SK-N-SH treated with all-trans-retinoic acid at 6 μM for 48 hours (cell line): ENCODE measurements around the gene PARP6.

Experiments used
- ARNTL ChIP-seq: fragments of 450-650 bp; formaldehyde crosslinking; IDR thresholded peaks from 2 replicates; pipeline ENCODE4 v1.5.0; 2020; ENCODE audit warnings: low read depth, mild to moderate bottlenecking, moderate library complexity, borderline replicate concordance
- BACH2 ChIP-seq: fragments of 250-450 bp; sonication (Bioruptor Pico); IDR thresholded peaks from 2 replicates; pipeline ENCODE4 v1.9.0; 2021; ENCODE audit warnings: mild to moderate bottlenecking, borderline replicate concordance
- ESRRG ChIP-seq: fragments of 250-450 bp; sonication (Bioruptor Pico); IDR thresholded peaks from 2 replicates; pipeline ENCODE4 v1.6.1; 2021; ENCODE audit warnings: mild to moderate bottlenecking
- GLIS3 ChIP-seq: fragments of 250-450 bp; sonication (Bioruptor Pico); IDR thresholded peaks from 2 replicates; pipeline ENCODE4 v1.5.0; 2020; ENCODE audit warnings: mild to moderate bottlenecking, moderate library complexity
- PPARA ChIP-seq: fragments of 250-450 bp; sonication (Bioruptor Pico); IDR thresholded peaks from 2 replicates; pipeline ENCODE4 v1.5.0; 2020; ENCODE audit warnings: mild to moderate bottlenecking, borderline replicate concordance
- RARB ChIP-seq: fragments of 250-450 bp; sonication (Bioruptor Pico); IDR thresholded peaks from 2 replicates; pipeline ENCODE4 v1.8.0; 2021; ENCODE audit warnings: mild to moderate bottlenecking, moderate library complexity
- TOX ChIP-seq: fragments of 250-450 bp; sonication (Bioruptor Pico); IDR thresholded peaks from 2 replicates; pipeline ENCODE4 v1.8.0; 2021; ENCODE audit warnings: mild to moderate bottlenecking, moderate library complexity, borderline replicate concordance
- ZC3H10 ChIP-seq: fragments of 250-450 bp; sonication (Bioruptor Pico); IDR thresholded peaks from 2 replicates; pipeline ENCODE4 v1.5.1; 2021; ENCODE audit warnings: mild to moderate bottlenecking, moderate library complexity
- ZFP3 ChIP-seq: fragments of 250-450 bp; sonication (Bioruptor Pico); IDR thresholded peaks from 2 replicates; pipeline ENCODE4 v1.5.0; 2020; ENCODE audit warnings: mild to moderate bottlenecking, moderate library complexity
- ZNF8 ChIP-seq: fragments of 450-650 bp; formaldehyde crosslinking; IDR thresholded peaks from 2 replicates; pipeline ENCODE4 v1.5.0; 2020; ENCODE audit warnings: mild to moderate bottlenecking, moderate library complexity
- TF ChIP-seq, protein P1 (sequence below): fragments of 250-450 bp; sonication (Bioruptor Pico); IDR thresholded peaks from 2 replicates; pipeline ENCODE4 v1.5.1; 2020; ENCODE audit warnings: low read depth, mild to moderate bottlenecking, moderate library complexity
- TF ChIP-seq, protein P2 (sequence below): fragments of 250-450 bp; sonication (Bioruptor Pico); IDR thresholded peaks from 2 replicates; pipeline ENCODE4 v1.8.0; 2020; ENCODE audit warnings: mild to moderate bottlenecking, moderate library complexity, borderline replicate concordance

DNA sequence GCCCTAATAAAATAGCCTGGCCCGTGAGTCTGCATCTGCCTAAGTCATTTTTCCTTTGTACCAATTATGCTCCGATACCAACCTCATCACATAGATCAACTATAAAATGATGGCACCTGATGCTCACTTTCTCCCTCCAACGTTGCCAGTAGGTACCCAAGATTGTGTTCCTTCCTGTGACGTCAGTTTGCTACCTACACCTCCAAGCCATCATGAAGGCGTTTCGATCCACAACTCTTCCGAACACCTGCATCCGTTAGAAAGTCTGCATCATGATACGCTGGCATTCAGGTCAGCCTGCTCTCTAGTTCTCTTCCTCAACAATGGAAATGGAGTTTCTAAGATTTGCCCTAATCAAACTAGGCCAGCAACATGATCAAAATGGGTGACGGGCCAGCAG is 49.1 kb downstream of the PARP6 start:
- TF ChIP-seq GLIS3 (CRISPR knock-in tag) (no peak), ZFP3 (CRISPR knock-in tag) (no peak), ZNF8 (CRISPR knock-in tag) (no peak), ARNTL (no peak), BACH2 (CRISPR knock-in tag) (no peak), ESRRG (no peak), RARB (CRISPR knock-in tag) (no peak), ZC3H10 (no peak), TOX (no peak), PPARA (CRISPR knock-in tag) (no peak)
- TF ChIP-seq, protein P1, sequence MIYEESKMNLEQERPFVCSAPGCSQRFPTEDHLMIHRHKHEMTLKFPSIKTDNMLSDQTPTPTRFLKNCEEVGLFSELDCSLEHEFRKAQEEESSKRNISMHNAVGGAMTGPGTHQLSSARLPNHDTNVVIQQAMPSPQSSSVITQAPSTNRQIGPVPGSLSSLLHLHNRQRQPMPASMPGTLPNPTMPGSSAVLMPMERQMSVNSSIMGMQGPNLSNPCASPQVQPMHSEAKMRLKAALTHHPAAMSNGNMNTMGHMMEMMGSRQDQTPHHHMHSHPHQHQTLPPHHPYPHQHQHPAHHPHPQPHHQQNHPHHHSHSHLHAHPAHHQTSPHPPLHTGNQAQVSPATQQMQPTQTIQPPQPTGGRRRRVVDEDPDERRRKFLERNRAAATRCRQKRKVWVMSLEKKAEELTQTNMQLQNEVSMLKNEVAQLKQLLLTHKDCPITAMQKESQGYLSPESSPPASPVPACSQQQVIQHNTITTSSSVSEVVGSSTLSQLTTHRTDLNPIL (CRISPR knock-in tag), result no peak
- TF ChIP-seq, protein P2, sequence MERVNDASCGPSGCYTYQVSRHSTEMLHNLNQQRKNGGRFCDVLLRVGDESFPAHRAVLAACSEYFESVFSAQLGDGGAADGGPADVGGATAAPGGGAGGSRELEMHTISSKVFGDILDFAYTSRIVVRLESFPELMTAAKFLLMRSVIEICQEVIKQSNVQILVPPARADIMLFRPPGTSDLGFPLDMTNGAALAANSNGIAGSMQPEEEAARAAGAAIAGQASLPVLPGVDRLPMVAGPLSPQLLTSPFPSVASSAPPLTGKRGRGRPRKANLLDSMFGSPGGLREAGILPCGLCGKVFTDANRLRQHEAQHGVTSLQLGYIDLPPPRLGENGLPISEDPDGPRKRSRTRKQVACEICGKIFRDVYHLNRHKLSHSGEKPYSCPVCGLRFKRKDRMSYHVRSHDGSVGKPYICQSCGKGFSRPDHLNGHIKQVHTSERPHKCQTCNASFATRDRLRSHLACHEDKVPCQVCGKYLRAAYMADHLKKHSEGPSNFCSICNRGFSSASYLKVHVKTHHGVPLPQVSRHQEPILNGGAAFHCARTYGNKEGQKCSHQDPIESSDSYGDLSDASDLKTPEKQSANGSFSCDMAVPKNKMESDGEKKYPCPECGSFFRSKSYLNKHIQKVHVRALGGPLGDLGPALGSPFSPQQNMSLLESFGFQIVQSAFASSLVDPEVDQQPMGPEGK (CRISPR knock-in tag), result no peak
